Urinary bladder (tissue), 4 donors: Measurements from ENCODE around the gene FBXO15. TPM values are rescaled to one million over a fixed set of nuclear protein-coding genes. Genes with fewer than 3 reads are reported as not detected.

Experiments used
- DNase-seq: peaks from one replicate; pipeline ENCODE4 v3.0.0-alpha.2; 2015; ENCODE audit errors: extremely low spot score
- H3K27ac ChIP-seq: one replicate; pipeline ENCODE4 v1.5.1; 2013; ENCODE audit warnings: low read depth, mild to moderate bottlenecking, moderate library complexity
- H3K36me3 ChIP-seq: one replicate; pipeline ENCODE4 v1.6.1; 2013; ENCODE audit warnings: mild to moderate bottlenecking, moderate library complexity; ENCODE audit not compliant: insufficient read depth
- H3K4me1 ChIP-seq: one replicate; pipeline ENCODE4 v1.6.1; 2013; ENCODE audit warnings: mild to moderate bottlenecking, moderate library complexity; ENCODE audit not compliant: insufficient read depth
- H3K4me3 ChIP-seq: one replicate; pipeline ENCODE4 v1.5.1; 2013; ENCODE audit warnings: low read depth, low read length
- WGBS: extraction: QIAGEN DNeasy Blood & Tissue Kit; methylation state at CpG from one replicate; pipeline ENCODE4 v1.1.7; 2013; 5-methylcytosine and 5-hydroxymethylcytosine counted together
- polyA plus RNA-seq: library from polyadenylated mRNA; stranded (reverse); fragments of 200-250 nt; gene quantifications from one replicate; pipeline ENCODE4 v1.2.3, GENCODE V29; 2013
- total RNA-seq: library from RNA; depleted of rRNA; stranded (reverse); fragments of >200 nt; gene quantifications from one replicate; pipeline ENCODE4 v1.2.3, GENCODE V29; 2014
- donor health status: healthy with polysubstance abuse.
- donor health status: healthy.

Gene FBXO15
- total RNA-seq: 1.1 TPM
- 0.38 TPM for polyA plus RNA-seq

GRCh38 chr18:74147779-74148542 is at the start of gene FBXO15, which contains the start of gene TIMM21:
Gene FBXO15, minus strand, starts transcription at chr18:74147834. Its CDS starts 49 bp downstream, at chr18:74147785.
Gene TIMM21, plus strand, starts transcription at chr18:74148523. Its CDS starts 286 bp downstream, at chr18:74148809.
- under 1% methylated on average over 58 of the region's 58 CpGs for WGBS
- H3K27ac ChIP-seq: peak within 1 kb of the TSS; percentile 65
- peak within 1 kb of the TSS; percentile 61 for H3K4me3 ChIP-seq
- H3K36me3 ChIP-seq: no peaks in the 10 kb centered on the region
- peak; percentile 92 for DNase-seq
- H3K4me1 ChIP-seq: no peaks in the 10 kb centered on the region

DNA sequence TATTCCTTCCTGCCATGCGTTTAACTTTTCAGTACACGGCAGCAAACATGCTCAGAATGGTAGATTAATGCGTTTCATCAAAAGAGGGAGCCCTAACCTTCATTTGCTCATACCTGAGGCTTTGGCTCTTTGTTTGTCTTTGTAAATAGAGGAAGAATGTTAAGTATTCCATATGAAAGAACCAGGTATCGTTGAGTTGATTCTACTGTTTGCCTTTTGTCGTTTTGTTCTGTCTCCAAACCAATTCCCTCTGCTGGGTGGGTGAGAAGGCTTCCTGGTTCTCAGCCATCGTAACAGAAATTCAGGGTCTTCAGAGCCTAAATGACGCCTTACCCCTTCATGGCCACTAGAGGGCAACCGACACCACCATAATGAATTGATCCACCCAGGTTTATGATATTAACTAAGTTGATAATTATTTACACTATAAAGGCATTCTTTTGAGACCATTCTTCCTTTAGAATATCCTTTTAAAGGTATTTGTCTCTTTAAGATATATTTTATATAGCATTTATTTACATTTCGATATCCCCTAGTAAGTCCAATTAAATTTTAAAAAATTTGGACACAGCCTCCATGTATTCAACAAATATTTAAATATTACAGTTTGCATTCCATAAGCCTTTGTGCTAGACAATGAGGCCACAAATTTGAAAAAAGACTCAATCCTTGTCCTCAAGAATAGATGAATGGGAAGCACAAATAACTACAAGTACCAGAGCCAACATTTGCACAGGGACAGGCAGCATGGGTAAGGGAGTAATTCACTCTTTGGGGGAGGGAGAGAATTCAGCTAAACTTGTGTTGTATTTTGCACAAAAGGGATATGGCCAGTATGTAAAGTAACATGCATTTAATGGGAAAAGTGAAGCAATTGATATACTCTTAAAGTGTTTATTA is 48.8 kb upstream of the FBXO15 start:
- Histone ChIP-seq H3K36me3 (no peaks in the 10 kb centered on the region), H3K4me1 (no peaks in the 10 kb centered on the region), H3K4me3 (no peak overlapping the region), H3K27ac (no peak overlapping the region)
- DNase-seq: peak; percentile 66
- WGBS: 5% methylated on average over 9 of the region's 9 CpGs

DNA sequence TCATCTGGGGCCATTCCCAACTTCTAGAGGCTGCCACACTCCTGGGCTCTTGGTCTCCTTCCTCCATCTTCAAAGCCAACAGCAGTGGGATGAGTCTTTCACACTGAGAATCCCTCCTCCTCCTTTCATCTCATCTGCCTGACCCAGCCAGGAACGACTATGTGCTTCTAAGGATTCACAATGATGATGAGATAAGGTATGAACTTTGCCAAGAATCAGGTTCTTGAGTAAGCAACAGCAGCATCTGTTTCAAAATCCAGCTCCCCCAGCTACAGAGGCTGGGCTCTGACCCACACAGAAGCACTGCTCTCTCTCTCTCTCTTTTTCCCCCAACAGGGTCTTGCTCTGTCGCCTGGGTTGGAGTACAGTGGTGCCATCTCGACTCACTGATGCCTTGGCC is 47.1 kb upstream of the FBXO15 start:
- WGBS: 59% methylated on average over 3 of the region's 3 CpGs
- Histone ChIP-seq H3K4me1 (no peaks in the 10 kb centered on the region), H3K36me3 (no peaks in the 10 kb centered on the region), H3K27ac (no peak overlapping the region), H3K4me3 (no peak overlapping the region)
- no peak for DNase-seq

DNA sequence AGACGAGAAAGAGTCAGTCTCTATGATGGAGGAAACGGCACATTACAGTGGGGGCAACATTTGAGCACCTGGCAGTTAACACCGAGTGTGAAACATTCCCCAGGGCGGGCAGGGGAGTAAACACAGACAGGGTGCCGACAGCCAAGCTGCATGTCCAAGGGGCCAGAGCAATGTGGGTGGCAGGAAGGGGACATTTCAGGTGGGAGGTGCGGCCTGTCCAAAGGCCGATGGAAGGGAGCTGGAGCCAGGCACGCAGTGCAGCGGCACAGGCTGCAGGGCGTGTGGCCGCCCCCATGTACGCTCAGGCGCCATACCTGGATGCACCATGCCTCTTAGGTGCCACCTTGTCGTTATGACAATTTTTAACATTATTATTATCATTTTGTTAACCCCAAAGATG is 43.9 kb upstream of the FBXO15 start:
- H3K4me1 ChIP-seq: no peaks in the 10 kb centered on the region
- H3K27ac ChIP-seq: no peak overlapping the region
- no peak for DNase-seq
- WGBS: 86% methylated on average over 14 of the region's 14 CpGs
- H3K36me3 ChIP-seq: no peaks in the 10 kb centered on the region
- H3K4me3 ChIP-seq: no peak overlapping the region

- no peak for DNase-seq
- Histone ChIP-seq H3K36me3 (no peaks in the 10 kb centered on the region), H3K4me1 (no peaks in the 10 kb centered on the region), H3K4me3 (no peak overlapping the region), H3K27ac (no peak overlapping the region)
- WGBS: 39% methylated on average over 4 of the region's 4 CpGs
These were observed 42.5 kb upstream of the FBXO15 start for GRCh38 chr18:74190086-74190485.

DNA sequence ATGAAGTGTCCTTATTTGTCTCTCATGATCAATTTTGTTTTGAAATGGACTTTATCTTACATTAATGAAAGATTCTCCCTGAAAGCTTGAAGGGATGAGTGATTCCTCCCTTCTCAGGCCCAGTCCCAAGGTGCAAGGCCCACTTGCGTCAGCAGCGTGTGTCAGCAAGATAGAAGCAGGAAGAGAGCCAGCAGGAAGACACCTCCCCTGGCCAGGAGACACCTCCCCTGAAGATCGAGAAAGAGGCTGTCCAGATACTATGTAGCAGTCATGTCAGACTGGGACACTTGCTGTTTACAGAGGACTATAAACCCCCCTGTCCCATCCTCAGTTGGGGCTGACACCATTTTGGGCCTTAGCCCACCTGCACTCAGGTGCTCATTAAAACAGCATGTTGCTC is 39.0 kb upstream of the FBXO15 start:
- H3K27ac ChIP-seq: no peak overlapping the region
- H3K36me3 ChIP-seq: no peaks in the 10 kb centered on the region
- no peaks in the 10 kb centered on the region for H3K4me1 ChIP-seq
- WGBS: 80% methylated on average over 3 of the region's 3 CpGs
- DNase-seq: no peak
- no peak overlapping the region for H3K4me3 ChIP-seq

- WGBS: 82% methylated on average over 2 of the region's 2 CpGs
These were observed 38.2 kb upstream of the FBXO15 start for GRCh38 chr18:74185860-74186259.

DNA sequence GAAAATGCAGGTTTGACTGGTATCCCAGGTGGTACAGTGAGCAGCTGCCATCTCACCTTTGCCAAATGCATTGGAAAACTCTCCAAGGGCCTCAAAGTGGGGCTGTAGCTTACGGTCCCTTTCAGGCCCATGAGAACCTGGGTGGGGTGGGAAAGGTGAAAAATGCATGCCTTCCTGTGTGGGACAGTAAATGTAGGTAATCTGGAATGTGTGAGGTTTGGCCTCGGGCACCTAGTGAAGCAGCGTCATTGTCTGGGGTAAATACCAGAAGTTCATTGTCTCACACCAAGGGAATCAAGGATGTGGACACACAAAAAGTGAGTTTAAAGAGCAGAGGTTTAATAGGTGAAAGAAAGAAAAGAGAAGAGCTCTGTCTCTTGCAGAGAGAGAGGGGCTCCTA is 37.2 kb upstream of the FBXO15 start:
- H3K27ac ChIP-seq: no peak overlapping the region
- WGBS: 66% methylated on average over 3 of the region's 3 CpGs
- no peak overlapping the region for H3K4me3 ChIP-seq
- H3K36me3 ChIP-seq: no peaks in the 10 kb centered on the region
- no peak for DNase-seq
- no peaks in the 10 kb centered on the region for H3K4me1 ChIP-seq

More at GRCh38 chr18:74185860-74186259, 38.2 kb upstream of the FBXO15 start:
- Histone ChIP-seq H3K27ac (no peak overlapping the region), H3K36me3 (no peaks in the 10 kb centered on the region), H3K4me3 (no peak overlapping the region), H3K4me1 (no peaks in the 10 kb centered on the region)
- no peak for DNase-seq

DNA sequence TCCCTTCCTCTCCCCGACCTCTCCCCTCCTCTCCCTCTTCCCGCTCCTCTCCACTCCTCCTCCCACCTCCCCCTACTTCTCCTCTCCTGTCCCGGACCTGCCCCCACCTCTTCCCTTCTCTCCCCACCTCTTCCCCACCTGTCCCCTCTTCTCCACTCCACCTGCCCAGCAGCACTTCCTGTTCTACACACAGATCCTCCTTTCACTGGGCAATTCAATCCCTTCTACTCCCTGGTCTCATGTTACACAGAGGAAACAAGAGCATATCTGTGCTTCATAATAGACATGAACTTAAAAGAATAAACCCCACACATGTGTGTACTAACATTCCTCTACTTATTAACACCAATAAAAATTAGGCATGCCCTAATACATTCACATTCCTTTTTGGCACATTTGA is 35.5 kb upstream of the FBXO15 start:
- Histone ChIP-seq H3K4me3 (no peak overlapping the region), H3K27ac (no peak overlapping the region), H3K4me1 (no peaks in the 10 kb centered on the region), H3K36me3 (no peaks in the 10 kb centered on the region)
- WGBS: 55% methylated on average over 3 of the region's 3 CpGs
- no peak for DNase-seq

DNA sequence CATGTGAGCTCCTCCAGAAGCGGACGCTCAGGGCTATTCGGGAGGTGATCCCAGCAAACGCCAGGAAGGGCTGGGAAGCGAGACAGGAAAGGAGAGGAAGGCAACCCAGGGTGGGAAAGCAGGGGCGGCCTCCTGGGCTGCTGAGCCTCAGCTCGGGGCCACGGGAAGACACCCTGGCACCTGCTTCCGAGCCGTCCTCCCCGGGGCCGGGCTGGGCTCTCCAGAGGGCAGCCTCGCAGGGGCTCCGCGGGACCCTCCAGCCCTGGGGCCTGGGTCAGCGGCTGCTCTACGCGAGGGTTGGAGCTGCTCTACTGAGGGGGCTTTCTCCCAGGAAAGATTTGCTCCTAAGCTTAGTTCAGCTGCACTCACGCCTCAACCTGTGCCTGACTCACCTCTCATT is 34.7 kb upstream of the FBXO15 start:
- H3K4me3 ChIP-seq: no peak overlapping the region
- no peaks in the 10 kb centered on the region for H3K4me1 ChIP-seq
- no peak overlapping the region for H3K27ac ChIP-seq
- no peak for DNase-seq
- 95% methylated on average over 19 of the region's 19 CpGs for WGBS
- H3K36me3 ChIP-seq: no peaks in the 10 kb centered on the region

- Histone ChIP-seq H3K36me3 (no peaks in the 10 kb centered on the region), H3K4me3 (no peak overlapping the region), H3K27ac (no peak overlapping the region), H3K4me1 (no peaks in the 10 kb centered on the region)
- WGBS: 81% methylated on average over 10 of the region's 10 CpGs
- DNase-seq: no peak
These were observed 32.1 kb upstream of the FBXO15 start for GRCh38 chr18:74179623-74180199.

DNA sequence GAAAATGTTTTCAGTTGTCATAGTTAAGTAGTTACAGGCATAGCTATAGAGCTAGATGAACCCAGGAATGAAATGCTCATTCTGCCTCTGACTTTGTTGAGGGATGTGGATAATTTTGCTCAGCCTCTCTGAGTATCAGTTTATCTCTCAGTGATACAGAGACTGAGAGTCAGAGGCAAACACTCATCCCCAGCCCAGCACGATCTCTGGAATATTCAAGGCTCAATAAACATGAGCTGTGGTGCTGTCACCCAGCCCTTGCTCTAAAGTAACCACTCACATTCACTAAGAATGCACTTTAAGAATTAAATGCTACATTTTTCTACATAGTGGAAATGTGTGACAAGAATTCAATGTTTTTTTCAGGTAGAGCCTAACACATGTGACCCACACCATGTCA is 31.2 kb upstream of the FBXO15 start:
- no peak overlapping the region for H3K27ac ChIP-seq
- no peaks in the 10 kb centered on the region for H3K4me1 ChIP-seq
- no peak overlapping the region for H3K4me3 ChIP-seq
- WGBS: 73% methylated on average over 1 of the region's 1 CpG
- DNase-seq: no peak
- no peaks in the 10 kb centered on the region for H3K36me3 ChIP-seq

DNA sequence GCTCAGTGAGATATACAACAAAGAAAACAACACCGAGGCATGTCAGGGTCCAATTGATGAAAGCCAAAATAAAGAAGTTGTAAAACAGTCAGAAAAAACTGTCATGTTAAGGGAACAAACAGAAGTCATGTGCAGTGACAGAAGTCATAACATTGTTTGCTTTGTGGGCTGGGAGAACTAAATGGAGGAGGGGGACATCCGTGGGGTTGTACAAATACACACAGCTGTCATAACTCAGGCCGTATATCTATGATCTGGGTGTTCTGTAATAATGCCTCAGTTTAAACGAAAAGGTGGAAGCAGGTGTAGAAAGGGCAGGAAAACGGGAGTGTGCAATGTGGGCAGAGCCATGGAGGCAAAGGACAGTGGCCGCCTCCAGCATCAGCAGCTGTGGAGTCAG is 28.0 kb upstream of the FBXO15 start:
- H3K4me3 ChIP-seq: no peak overlapping the region
- H3K27ac ChIP-seq: no peak overlapping the region
- WGBS: 68% methylated on average over 6 of the region's 6 CpGs

DNA sequence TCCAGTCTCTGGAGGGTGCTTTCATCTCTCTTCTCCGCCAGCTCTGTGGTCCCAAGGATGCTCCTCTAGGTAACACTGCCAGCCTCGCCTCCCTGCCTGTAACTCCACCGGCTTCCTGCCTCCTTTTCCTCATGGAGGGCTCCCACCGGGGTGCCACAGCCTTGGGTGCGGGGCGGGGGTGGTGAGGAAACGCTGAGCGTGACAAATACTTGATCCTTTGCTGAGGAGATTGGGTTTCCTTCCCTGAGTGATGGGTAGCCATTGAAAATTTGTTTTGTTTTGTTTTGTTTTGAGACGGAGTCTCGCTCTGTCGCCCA is 25.8 kb upstream of the FBXO15 start:
- Histone ChIP-seq H3K27ac (no peak overlapping the region), H3K4me1 (no peaks in the 10 kb centered on the region), H3K36me3 (no peaks in the 10 kb centered on the region), H3K4me3 (no peak overlapping the region)
- 93% methylated on average over 11 of the region's 11 CpGs for WGBS
- no peak for DNase-seq

More for the DNA sequence above, 28.0 kb upstream of the FBXO15 start:
- H3K36me3 ChIP-seq: no peaks in the 10 kb centered on the region
- H3K4me1 ChIP-seq: no peaks in the 10 kb centered on the region
- no peak for DNase-seq
